NCI-H226 (cell line): ENCODE measurements around the gene EXT2.
A peak's percentile ranks its signal among the peaks of the same experiment; 100 is the strongest.

Source experiments
- DNase-seq: peaks from one replicate; pipeline ENCODE4 v3.0.0-alpha.2; 2015

The EXT2 gene

DNA sequence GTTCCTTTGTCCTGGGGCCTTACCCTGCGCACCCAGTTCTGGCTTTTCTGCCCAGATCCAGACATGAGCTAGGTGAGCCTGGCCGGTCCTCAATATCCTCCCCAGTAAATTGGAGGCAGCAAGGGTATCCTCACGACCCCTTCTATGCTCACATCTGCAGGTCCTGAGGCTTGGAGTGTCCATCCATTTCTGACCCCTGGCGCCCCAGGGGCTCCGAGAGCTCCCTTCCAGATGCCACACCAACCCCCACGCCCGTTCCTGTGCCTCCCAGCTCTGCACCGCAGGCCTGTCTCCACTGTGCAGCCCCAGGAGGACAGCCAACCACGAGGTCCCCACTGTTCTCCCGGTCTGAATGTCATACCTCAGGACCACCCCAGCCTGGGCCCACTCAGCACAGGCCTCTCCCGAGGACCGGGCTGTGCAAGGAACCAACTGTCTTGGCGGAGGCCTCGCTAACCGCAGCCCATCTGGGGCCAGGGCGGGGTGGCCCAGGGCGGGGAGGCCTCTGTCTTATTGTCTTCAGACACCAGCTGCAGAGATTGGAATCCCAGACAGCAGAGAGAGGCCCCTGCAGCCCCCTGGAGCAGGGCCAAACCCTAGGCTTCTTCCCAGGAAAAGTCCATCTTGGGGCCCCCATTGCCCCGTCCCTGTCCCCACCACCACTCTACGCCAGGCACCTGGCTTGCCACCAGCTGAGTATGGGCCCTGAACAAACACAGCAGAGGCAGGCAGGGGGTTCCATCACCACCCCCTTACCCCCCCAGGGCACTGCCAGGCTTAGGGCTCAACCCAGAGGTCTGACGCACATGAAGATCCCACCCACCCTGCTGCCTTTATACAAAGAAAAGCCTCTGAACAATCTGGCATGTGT, 175.2 kb downstream of the EXT2 start:
- no peak for DNase-seq

- DNase-seq: no peak
These were observed 175.8 kb downstream of the EXT2 start for GRCh38 chr11:44271286-44271685.

DNA sequence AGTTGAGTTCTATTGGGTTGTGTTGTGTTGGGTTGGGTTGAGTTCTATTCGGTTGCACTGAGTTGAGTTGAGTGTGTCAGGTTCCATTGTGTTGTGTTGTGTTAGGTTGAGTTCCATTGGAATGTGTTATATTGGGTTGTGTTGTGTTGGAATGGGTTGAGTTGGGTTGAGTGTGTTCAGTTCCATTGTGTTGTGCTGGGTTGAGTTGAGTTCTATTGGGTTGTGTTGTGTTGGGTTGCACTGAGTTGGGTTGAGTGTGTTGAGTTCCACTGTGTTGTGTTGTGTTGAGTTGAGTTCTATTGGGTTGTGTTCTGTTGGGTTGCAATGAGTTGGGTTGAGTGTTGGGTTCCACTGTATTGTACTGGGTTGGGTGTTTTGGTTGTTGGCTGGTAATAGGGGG, 178.9 kb downstream of the EXT2 start:
- no peak for DNase-seq

GRCh38 chr11:44275241-44275640, 179.8 kb downstream of the EXT2 start:
- DNase-seq: no peak

DNA sequence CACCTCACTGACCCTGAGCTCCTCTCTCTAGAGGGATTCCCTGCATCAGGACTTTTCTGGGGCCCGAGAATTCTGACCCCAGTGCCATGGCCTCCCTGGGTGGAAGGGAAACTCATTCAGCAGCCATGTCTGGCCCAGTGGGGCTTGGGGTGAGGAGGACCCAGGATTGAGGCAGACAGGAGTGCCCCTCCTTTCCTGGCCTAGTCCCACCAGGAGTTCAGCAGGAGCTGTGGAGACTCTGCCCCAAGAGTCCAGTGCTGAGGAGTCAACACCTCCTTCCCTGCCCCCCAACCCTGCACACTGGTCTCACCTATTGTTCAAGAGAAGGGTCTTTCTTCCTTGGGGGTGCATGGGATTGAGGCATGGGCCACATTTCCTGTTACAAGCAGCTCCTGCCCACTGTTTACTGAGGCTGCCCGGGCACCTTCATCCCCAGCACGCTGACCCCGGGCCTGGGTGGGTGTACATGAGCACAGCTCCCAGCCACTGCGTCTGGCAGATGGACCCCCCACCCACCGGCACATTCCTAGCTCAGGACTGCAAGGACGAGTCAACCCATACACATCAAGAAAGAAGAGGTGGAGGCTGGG, 180.6 kb downstream of the EXT2 start:
- DNase-seq: no peak

- DNase-seq: no peak
These were observed 182.0 kb downstream of the EXT2 start for GRCh38 chr11:44277196-44278090.

- DNase-seq: no peak
These were observed 184.0 kb downstream of the EXT2 start for GRCh38 chr11:44279483-44279882.

- DNase-seq: no peak
These were observed 184.8 kb downstream of the EXT2 start for GRCh38 chr11:44280257-44280656.

DNA sequence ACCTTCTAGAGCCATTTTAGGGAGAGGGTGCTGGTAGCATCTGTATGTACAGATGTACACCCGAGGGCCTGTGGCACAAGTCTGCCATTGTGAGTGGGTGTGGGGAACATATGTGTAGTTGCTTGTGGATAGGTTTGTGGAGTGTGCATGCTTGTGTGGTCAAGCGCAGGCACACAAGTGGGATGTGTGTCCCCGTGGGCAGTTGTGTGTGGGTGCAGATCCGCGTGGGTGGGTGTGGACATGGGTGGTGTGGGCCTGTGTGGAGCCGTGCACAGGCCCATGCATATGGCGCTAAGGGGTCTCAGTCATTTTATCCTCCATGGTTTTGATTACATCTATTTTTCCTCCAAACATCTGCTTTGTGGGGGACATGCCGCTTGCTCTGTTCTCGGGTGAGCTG, 185.7 kb downstream of the EXT2 start:
- DNase-seq: no peak

GRCh38 chr11:44282620-44283019, 187.1 kb downstream of the EXT2 start:
- DNase-seq: no peak

DNA sequence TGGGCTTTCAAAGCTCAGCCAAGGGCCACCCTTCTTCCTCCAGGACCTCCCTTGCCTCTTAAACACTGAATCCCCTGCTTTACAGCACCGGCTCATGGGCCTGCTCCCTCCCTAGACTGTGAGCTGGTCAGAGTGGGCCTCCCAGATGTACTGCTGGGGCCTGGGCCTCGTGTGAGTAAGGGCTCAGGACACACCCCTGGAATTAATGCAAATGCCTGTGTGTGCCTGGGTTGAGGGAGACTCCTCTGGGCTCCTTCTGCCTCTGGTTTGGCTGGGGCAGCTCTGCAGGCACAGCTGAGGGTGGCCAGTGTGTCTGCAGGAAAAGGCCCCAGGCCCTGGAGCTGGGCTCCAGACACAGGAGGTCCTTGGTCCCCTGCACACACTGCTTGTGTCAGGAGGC, 190.3 kb downstream of the EXT2 start:
- DNase-seq: no peak

GRCh38 chr11:44286268-44286880, 190.9 kb downstream of the EXT2 start:
- peak; percentile 41 for DNase-seq

DNA sequence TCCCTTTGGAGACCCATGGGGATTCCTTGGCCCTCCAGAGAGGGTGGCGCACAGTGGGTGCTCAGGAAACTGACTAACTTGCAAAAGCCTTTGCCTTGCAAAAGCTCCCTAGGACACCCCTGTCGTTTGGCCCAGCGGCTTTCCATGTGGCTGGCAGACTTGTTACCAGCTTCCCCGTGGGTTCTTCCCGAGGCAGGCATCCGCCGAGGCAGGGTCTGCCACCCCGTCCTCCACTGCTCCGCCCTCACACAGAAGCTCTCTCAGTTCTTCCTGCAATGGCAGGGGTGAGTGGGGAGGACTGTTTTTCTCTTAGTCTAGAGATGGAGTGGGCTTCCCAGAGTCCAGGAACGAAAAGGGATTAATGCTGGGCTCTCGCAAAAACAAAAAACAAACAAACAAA, 191.4 kb downstream of the EXT2 start:
- DNase-seq: no peak

GRCh38 chr11:44288133-44288526, 192.7 kb downstream of the EXT2 start:
- no peak for DNase-seq

GRCh38 chr11:44290208-44290607, 194.7 kb downstream of the EXT2 start:
- DNase-seq: no peak
